ENCODE measurements around the gene SLC25A13.

SLC25A13 gene

GRCh38 chr7:96238976-96239766, 82.7 kb downstream of the SLC25A13 start:
- FAIRE-seq: peak; percentile 32

- no peak for FAIRE-seq
These were observed 83.4 kb downstream of the SLC25A13 start for GRCh38 chr7:96238474-96238873.

- FAIRE-seq: no peak
These were observed 84.9 kb downstream of the SLC25A13 start for GRCh38 chr7:96237040-96237439.

- FAIRE-seq: no peak
These were observed 85.5 kb downstream of the SLC25A13 start for GRCh38 chr7:96236198-96237039.

GRCh38 chr7:96235281-96235680, 86.6 kb downstream of the SLC25A13 start:
- no peak for FAIRE-seq

- FAIRE-seq: no peak
These were observed 88.3 kb downstream of the SLC25A13 start for GRCh38 chr7:96233528-96234154.

- FAIRE-seq: no peak
These were observed 88.8 kb downstream of the SLC25A13 start for GRCh38 chr7:96233084-96233483.

- FAIRE-seq: no peak
These were observed 93.1 kb downstream of the SLC25A13 start for GRCh38 chr7:96228760-96229159.

GRCh38 chr7:96225251-96225650, 96.6 kb downstream of the SLC25A13 start:
- FAIRE-seq: no peak

GRCh38 chr7:96224685-96225084, 97.2 kb downstream of the SLC25A13 start:
- no peak for FAIRE-seq

GRCh38 chr7:96224073-96224472, 97.8 kb downstream of the SLC25A13 start:
- FAIRE-seq: no peak

- FAIRE-seq: no peak
These were observed 100.0 kb downstream of the SLC25A13 start for GRCh38 chr7:96221888-96222287.

- FAIRE-seq: no peak
These were observed 102.3 kb downstream of the SLC25A13 start for GRCh38 chr7:96219378-96220130.

GRCh38 chr7:96218664-96219243, 103.1 kb downstream of the SLC25A13 start:
- FAIRE-seq: no peak

- FAIRE-seq: no peak
These were observed 104.8 kb downstream of the SLC25A13 start for GRCh38 chr7:96217147-96217546.

- FAIRE-seq: no peak
These were observed 105.5 kb downstream of the SLC25A13 start for GRCh38 chr7:96216373-96216772.

- no peak for FAIRE-seq
These were observed 109.4 kb downstream of the SLC25A13 start for GRCh38 chr7:96212474-96212873.

- no peak for FAIRE-seq
These were observed 109.9 kb downstream of the SLC25A13 start for GRCh38 chr7:96211954-96212353.

- FAIRE-seq: no peak
These were observed 116.2 kb downstream of the SLC25A13 start for GRCh38 chr7:96205665-96206064.

- no peak for FAIRE-seq
These were observed 117.3 kb downstream of the SLC25A13 start for GRCh38 chr7:96204601-96205000.

- FAIRE-seq: no peak
These were observed 118.1 kb downstream of the SLC25A13 start for GRCh38 chr7:96203786-96204185.

- no peak for FAIRE-seq
These were observed 119.8 kb downstream of the SLC25A13 start for GRCh38 chr7:96202102-96202501.

All from A204.1 (cell line).